AG09309 (cell line): ENCODE data around the gene THRSP.
A peak's percentile ranks its signal among the peaks of the same experiment; 100 is the strongest.
"Not testable (repeated sequence)": the region's sequence is repeated elsewhere in the genome, so short reads cannot be mapped to it uniquely, and the experiment has no call there.

Experiments used
- DNase-seq: peaks from one replicate; pipeline ENCODE4 v3.0.0-alpha.2; 2010; ENCODE audit warnings: low read depth
- H3K4me3 ChIP-seq: 2 replicates; pipeline ENCODE4 v1.5.1; 2011; ENCODE audit warnings: mild to moderate bottlenecking, low read depth, low read length, moderate library complexity; ENCODE audit not compliant: control insufficient read depth
- CTCF ChIP-seq: IDR thresholded peaks from 2 replicates; pipeline ENCODE4 v1.5.1; 2011; ENCODE audit warnings: mild to moderate bottlenecking, low read depth, low read length, inconsistent platforms; ENCODE audit not compliant: insufficient read depth, control insufficient read depth; ENCODE audit errors: missing control alignments

The THRSP gene, protein sequence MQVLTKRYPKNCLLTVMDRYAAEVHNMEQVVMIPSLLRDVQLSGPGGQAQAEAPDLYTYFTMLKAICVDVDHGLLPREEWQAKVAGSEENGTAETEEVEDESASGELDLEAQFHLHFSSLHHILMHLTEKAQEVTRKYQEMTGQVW

DNA sequence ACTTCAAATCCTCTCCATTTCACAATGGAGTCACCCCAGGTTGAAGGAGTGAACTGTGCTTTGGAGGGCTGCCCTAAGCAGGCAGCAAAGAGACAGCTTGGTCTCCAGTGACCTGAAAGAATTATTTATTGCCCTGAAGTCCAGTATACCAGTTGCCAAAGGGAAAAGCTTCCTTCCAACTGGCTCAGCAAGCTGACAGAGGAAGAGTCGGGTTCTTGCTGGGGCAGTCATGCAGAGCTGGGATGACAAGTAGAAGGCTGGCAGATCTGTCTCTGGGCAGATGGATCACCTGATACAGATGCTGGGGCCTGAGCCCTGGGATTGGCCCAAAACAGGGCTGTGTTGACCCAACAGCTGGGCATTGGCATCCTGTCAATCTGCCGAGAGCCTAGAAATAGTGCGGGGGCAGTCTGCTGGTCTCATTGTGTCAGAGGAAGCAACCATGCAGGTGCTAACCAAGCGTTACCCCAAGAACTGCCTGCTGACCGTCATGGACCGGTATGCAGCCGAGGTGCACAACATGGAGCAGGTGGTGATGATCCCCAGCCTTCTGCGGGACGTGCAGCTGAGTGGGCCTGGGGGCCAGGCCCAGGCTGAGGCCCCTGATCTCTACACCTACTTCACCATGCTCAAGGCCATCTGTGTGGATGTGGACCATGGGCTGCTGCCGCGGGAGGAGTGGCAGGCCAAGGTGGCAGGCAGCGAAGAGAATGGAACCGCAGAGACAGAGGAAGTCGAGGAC, at the start of gene THRSP:
TSS of gene THRSP (plus strand) at position 422 of the 742 bp plus-strand sequence. CDS start at position 443, 21 bp downstream.
- no peak for TF ChIP-seq CTCF
- no peak for DNase-seq
- no peak within 1 kb of the TSS for H3K4me3 ChIP-seq

DNA sequence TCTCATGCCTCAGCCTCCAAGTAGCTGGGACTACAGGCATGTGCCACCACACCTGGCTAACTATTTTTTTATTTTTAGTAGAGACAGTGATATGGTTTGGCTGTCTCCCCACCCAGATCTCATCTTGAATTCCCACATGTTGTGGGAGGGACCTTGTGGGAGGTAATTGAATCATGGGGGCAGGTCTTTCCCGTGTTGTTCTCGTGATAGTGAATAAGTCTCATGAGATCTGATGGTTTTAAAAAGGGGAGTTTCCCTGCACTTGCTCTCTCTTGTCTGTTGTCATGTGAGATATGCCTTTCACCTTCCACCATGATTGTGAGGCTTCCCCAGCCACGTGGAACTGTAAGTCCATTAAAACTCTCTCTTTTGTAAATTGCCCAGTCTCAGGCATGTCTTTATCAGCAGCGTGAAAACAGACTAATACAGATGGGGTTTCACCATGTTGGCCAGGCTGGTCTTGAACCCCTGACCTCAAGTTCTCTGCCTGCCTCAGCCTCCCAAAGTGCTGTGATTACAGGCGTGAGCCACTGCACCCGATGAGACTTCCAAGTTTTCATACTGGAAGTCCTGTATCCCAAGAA, 48.6 kb upstream of the THRSP start:
- H3K4me3 ChIP-seq, DNase-seq: not testable (repeated sequence)

DNA sequence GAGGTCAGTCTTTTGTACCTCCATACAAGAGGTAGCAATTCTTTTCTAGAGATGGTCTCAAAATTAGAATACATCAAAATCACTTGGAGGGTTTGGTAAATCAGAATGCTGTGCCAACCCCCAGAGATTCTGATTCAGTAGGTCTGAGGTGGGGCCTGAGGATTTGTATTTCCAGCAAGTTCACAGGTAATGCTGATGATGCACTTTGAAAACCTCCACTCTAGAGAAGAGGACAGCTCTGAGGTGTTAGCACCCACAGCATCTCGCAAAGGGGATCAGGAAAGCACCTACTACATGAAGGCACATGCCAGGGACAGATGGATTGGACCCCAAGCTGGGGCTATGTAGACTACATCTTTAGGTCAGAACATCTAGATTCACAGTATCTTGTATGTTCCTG, 47.8 kb upstream of the THRSP start:
- DNase-seq, result no peak

DNA sequence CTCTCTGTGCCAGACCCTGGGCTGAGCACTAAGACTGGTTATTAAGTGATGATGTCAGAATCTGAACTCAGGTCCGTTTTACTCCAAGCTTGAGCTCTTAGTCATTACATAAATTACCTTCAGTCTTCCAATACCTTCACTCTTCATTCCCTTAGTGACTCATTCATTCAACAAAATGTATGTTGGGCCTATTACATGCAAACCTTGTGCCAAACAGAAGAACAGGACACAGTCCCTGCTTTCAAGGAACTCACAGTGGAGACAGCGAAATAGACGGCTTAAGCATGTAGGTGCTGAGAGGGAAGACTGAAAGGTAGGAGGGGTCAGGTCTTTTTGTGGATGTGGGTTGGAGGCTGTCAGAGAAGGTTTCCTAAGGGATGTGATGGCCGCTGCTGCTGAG, 43.9 kb upstream of the THRSP start:
- no peak for DNase-seq
- no peak for TF ChIP-seq CTCF
- H3K4me3 ChIP-seq, result no peak overlapping the region

More for the DNA sequence above, 47.8 kb upstream of the THRSP start:
- no peak for TF ChIP-seq CTCF
- no peak overlapping the region for H3K4me3 ChIP-seq

DNA sequence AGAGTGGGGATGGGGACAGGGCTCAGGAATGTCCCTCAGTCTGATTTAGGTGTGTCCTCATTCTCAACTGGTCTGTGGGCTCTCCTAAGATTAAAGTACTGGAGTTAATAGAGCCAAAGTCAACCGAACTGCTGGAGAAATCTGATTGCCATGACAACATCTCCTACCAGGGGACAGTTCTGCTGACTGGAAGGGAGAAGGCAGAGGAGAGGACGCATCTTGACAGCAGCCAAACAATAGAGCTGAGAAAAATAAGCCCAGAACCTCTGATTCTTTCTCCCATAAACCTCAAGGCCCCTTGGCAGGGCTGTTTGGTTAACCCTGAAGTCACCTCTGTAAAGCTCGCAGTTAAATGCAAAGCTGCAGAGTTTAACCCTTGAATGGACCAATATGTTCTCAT, 43.4 kb upstream of the THRSP start:
- no peak for DNase-seq
- H3K4me3 ChIP-seq, result no peak overlapping the region
- TF ChIP-seq CTCF, result no peak

GRCh38 chr11:78021611-78022010, 42.0 kb upstream of the THRSP start:
- TF ChIP-seq CTCF, result no peak
- no peak for DNase-seq
- H3K4me3 ChIP-seq, result no peak overlapping the region

GRCh38 chr11:78022397-78023396, 41.0 kb upstream of the THRSP start, which contains the start of gene KCTD14:
KCTD14 (minus strand) TSS chr11:78023276; CDS start chr11:78023249, 27 bp downstream.
- H3K4me3 ChIP-seq, result peak within 1 kb of the TSS; percentile 45
- DNase-seq, result no peak
- TF ChIP-seq CTCF, result no peak
